Brain microvascular endothelial cell (primary cell): ENCODE results near the gene MRPL30.
"Not testable (repeated sequence)": the region's sequence is repeated elsewhere in the genome, so short reads cannot be mapped to it uniquely, and the experiment has no call there.

Experiments used
- DNase-seq: peaks from one replicate; pipeline ENCODE4 v3.0.0-alpha.2; 2020
- H3K27ac ChIP-seq: fragments of 250-450 bp; sonication (Bioruptor Pico); 2 replicates; pipeline ENCODE4 v1.5.1; 2020; ENCODE audit warnings: mild to moderate bottlenecking, moderate library complexity
- H3K27me3 ChIP-seq: fragments of 250-450 bp; sonication (Bioruptor Pico); replicated peaks from 2 replicates; pipeline ENCODE4 v1.5.1; 2020; ENCODE audit warnings: mild to moderate bottlenecking
- H3K36me3 ChIP-seq: fragments of 250-450 bp; sonication (Bioruptor Pico); replicated peaks from 2 replicates; pipeline ENCODE4 v1.5.1; 2020; ENCODE audit warnings: mild to moderate bottlenecking
- H3K4me3 ChIP-seq: 2 replicates; pipeline ENCODE4 v1.5.1; 2011; ENCODE audit warnings: low read depth, mild to moderate bottlenecking, control low read depth, low read length, moderate library complexity
- in situ Hi-C: cut with HindIII; loops from 2 replicates; pipeline ENCODE4 v1.10.0; 2017; ENCODE audit warnings: low sequenced_read_pairs, low pct_ligation_motif_present
- TF ChIP-seq, protein P1 (sequence below): IDR thresholded peaks from 2 replicates; pipeline ENCODE4 v1.5.1; 2011; ENCODE audit warnings: low read depth, mild to moderate bottlenecking, moderate library complexity, low read length, control low read depth, inconsistent platforms; ENCODE audit errors: missing control alignments

The MRPL30 gene

DNA sequence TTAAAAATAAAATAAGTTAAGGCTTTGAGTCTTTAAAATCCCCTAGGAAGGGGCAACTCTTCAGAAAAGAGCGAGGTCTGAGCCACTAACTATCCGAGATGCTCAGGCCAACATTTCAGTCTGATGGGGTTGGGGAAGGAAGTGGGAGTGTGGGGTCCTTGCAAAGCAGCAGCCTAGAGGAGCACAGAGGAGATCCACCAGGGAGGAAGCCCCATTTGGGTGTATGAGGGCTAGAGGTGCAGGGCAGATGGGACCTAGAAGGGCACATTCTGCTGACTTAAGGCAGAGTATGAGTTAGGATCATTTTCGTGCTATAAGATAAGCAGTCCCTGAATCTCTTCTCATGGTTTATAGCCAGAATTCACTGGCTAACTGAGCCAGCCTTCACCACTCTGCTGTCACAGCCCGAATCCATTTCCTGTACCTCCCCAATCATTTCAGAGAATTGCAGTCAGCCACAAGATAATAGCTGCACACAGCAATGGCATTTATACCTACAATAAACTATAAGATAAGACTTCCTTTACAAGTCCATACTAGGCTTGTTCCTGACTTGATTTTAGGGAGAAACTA is 37.0 kb downstream of the MRPL30 start:
- no peak overlapping the region for H3K27ac ChIP-seq
- no peaks in the 10 kb centered on the region for H3K27me3 ChIP-seq
- no peak for DNase-seq
- in situ Hi-C loops, result no loop called here
- H3K36me3 ChIP-seq, result no peaks in the 10 kb centered on the region
- TF ChIP-seq, protein P1, sequence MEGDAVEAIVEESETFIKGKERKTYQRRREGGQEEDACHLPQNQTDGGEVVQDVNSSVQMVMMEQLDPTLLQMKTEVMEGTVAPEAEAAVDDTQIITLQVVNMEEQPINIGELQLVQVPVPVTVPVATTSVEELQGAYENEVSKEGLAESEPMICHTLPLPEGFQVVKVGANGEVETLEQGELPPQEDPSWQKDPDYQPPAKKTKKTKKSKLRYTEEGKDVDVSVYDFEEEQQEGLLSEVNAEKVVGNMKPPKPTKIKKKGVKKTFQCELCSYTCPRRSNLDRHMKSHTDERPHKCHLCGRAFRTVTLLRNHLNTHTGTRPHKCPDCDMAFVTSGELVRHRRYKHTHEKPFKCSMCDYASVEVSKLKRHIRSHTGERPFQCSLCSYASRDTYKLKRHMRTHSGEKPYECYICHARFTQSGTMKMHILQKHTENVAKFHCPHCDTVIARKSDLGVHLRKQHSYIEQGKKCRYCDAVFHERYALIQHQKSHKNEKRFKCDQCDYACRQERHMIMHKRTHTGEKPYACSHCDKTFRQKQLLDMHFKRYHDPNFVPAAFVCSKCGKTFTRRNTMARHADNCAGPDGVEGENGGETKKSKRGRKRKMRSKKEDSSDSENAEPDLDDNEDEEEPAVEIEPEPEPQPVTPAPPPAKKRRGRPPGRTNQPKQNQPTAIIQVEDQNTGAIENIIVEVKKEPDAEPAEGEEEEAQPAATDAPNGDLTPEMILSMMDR, result no peak
- no peak overlapping the region for H3K4me3 ChIP-seq

GRCh38 chr2:99233177-99233576 is 52.2 kb downstream of the MRPL30 start:
- H3K27ac ChIP-seq, in situ Hi-C loops, H3K36me3 ChIP-seq, DNase-seq, H3K4me3 ChIP-seq, H3K27me3 ChIP-seq: not testable (repeated sequence)

DNA sequence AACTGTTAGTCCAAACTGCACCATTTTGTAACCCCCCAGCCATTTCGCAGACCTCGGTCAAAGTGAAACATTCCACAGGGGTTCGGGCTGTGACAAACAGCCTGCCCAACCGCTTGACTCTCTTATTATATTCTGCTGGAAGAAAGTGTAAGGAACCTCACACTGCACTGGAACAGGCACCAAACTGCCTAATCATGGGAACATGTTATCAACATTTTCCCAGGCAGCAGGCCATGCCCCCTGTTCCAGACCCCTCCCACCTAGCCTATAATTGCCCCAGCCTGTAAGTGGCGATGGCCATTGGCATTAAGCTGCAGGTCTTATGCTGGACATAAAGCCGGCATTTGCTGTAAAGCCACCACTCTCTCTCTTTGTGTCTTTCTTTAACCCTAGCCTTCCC is 57.6 kb downstream of the MRPL30 start:
- H3K27ac ChIP-seq, result no peak overlapping the region
- no peak overlapping the region for H3K4me3 ChIP-seq
- in situ Hi-C loops, result no loop called here

DNA sequence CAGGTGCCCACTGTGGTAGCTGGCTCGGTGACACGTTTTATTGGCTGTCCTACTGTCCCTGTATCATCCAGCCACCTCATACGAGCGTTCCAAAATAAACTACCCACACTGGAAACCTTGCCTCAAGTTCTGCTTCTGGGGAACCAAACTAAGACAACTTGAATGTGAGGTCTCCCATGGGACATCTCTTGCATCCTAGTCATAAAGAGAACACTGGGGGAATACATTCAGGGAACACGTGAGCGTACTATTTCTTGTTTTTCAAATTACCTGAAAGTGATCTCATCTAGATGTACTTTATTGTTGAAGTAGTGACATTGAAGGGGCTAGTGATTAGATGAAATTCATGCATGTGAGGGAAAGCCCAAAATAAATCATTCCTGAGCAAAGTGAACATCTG is 59.4 kb downstream of the MRPL30 start:
- Histone ChIP-seq H3K27me3 (no peaks in the 10 kb centered on the region), H3K27ac (no peak overlapping the region), H3K4me3 (no peak overlapping the region), H3K36me3 (no peaks in the 10 kb centered on the region)
- TF ChIP-seq, protein P1, result no peak
- in situ Hi-C loops, result no loop called here
- no peak for DNase-seq

More for the DNA sequence above, 57.6 kb downstream of the MRPL30 start:
- Histone ChIP-seq H3K27me3 (no peaks in the 10 kb centered on the region), H3K36me3 (no peaks in the 10 kb centered on the region)
- TF ChIP-seq, protein P1, result no peak
- no peak for DNase-seq

- no peaks in the 10 kb centered on the region for H3K36me3 ChIP-seq
- no peaks in the 10 kb centered on the region for H3K27me3 ChIP-seq
- in situ Hi-C loops, result no loop called here
- no peak for DNase-seq
- H3K4me3 ChIP-seq, result no peak overlapping the region
- TF ChIP-seq, protein P1, result no peak
- H3K27ac ChIP-seq, result no peak overlapping the region
Measured at GRCh38 chr2:99242151-99242550, 61.2 kb downstream of the MRPL30 start.
